Measurements from ENCODE around the gene P4HA3.

- TF ChIP-seq POLR2AphosphoS5 (IDR thresholded peaks at IDR 0.05; ENCODE audit: low read depth, low read length) (no peak), POLR2A (IDR thresholded peaks at IDR 0.05; ENCODE audit: low read depth, low read length) (no peak), TAF1 (IDR thresholded peaks at IDR 0.05; ENCODE audit: borderline replicate concordance, low read depth, low read length) (no peak)
Measured at GRCh38 chr11:74330075-74330858, 18.8 kb upstream of the P4HA3 start.
